HL-60/S4 treated with retinoic acid at 250 ng/mL for 4 days and 3 days (cell line): ENCODE data around the gene MSLN.

Experiments used
- in situ Hi-C: fragments of 300-500 bp; cut with MboI; formaldehyde crosslinking; loops from 2 replicates; pipeline ENCODE4 v1.7.0; 2022; ENCODE audit warnings: low sequenced_read_pairs

Gene MSLN

DNA sequence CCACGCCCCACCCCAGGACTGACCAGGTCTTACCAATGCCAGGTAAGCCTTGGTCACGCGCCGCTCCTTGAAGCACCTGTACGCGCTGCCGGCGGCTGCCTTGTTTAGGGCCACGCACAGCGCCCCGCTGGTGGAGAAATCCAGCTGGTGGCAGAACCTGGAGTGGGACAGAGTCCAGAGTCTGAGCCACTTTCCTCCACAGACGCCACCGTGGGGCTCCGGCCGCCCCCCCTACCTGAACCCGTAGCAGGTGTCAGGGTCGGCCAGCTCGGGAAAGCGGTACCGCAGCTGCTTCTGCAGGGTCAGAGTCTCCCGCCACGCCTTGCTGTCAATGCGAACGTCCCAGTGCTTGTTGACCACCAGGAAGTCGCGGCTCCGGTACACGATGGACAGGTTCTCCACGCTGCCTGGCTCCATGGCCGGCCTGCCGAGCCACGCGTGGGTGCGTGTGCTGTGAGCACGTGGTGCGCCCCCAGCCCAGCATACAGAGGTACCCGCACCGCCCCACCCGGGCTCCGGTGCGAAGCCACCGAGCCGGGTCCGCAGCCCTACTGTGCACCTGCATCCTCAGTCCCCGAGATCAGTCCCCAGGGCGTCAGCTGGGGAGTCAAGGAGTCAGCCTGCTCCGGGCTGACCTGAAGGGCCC, 26.9 kb downstream of the MSLN start:
- in situ Hi-C loops: no loop called here

DNA sequence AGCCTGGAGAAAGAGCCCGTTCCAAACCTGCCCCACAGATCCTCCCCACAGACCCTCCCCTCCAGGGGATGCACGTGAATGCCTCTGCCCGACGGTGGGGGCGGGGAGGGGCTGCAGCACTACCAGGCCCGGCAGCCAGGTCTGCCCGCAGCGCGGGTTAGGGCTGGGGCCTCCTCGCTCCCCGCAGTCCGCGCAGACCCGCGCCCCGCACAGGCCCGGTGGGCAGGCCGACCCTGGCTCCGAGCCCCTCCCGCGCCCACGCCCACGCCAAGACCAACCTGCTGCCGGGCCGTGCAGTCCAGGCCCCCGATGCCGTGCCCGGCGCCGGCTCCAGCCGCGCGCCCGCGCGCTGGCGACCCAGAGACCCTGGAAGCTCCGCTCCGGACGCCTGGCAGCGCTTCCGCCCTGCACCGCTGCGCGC, 27.5 kb downstream of the MSLN start, which contains the start of gene RPUSD1:
RPUSD1 (minus strand) TSS at position 404 of the 421 bp plus-strand sequence. CDS start 644 bp downstream, outside the sequence.
- in situ Hi-C loops: no loop called here

DNA sequence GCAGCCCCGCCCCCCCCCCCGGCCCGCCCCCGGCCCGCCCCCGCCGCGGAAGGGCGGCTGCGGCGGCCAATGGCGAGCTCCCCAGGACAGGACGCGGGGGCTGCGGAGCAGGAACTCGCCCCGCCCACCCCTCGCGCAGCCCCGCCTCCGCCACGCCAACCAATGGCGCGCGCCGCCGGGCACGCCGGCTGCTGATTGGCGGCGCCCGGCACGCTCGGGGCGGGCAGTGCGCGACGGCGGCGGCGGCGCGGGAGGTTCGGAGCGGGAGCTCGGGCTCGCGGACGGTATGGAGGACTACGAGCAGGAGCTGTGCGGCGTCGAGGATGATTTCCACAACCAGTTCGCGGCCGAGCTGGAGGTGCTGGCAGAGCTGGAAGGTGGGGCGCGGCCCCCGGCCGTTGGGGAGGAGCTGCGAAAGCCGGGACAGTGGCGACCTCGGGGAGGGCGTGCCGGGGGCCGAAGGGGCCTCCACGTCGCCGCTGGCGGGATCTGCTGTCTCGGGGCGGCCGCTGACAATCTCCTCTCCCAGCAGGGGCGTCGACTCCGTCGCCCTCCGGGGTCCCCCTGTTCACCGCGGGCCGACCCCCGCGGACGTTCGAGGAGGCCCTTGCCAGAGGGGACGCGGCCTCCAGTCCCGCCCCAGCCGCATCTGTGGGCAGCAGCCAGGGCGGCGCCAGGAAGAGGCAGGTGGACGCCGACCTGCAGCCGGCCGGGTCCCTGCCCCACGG, 28.0 kb downstream of the MSLN start, which contains the start of gene CHTF18:
CHTF18 (plus strand) TSS at position 222 of the 728 bp plus-strand sequence; CDS start at position 287, 65 bp downstream.
- in situ Hi-C loops: no loop called here

DNA sequence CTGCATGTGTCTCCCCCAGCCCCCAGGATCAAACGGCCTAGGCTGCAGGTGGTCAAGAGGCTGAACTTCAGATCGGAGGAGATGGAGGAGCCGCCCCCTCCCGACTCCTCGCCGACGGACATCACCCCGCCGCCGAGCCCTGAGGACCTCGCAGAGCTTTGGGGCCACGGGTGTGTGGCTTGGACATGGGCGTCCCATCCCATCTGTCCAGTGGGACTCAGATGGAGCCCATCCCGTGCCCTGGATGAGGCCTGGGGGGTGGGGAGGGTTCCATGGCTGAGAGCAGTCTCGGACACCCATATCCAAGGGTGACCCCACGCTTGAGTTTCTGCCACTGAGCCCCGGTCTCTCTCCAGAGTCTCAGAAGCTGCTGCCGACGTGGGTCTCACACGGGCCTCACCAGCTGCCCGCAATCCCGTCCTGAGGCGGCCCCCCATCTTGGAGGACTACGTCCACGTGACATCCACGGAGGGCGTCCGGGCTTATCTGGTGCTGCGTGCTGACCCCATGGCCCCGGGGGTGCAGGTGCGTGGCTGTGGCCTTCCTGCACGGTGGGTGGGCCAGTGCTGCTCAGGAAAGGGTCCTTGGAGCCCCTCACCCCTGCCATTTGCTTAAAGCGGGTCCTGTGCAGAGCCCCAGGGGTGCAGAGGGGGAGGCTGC, 28.8 kb downstream of the MSLN start:
- in situ Hi-C loops: no loop called here

DNA sequence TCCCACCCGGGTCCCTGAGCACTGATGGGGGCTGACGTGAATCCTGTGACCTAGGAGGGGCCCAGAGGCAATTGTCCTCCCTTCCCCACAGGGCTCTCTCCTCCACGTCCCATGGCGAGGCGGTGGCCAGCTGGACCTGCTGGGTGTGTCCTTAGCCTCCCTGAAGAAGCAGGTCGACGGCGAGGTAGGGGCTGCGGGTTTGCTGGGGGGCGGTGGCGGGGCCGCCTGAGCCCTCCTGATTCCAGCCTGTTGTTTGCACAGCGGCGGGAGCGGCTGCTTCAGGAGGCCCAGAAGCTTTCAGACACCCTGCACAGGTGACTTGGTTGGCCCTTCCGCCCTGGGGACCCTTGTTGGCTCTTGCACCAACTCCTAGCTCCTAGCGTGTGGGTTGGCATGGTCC, 29.6 kb downstream of the MSLN start:
- in situ Hi-C loops: no loop called here

DNA sequence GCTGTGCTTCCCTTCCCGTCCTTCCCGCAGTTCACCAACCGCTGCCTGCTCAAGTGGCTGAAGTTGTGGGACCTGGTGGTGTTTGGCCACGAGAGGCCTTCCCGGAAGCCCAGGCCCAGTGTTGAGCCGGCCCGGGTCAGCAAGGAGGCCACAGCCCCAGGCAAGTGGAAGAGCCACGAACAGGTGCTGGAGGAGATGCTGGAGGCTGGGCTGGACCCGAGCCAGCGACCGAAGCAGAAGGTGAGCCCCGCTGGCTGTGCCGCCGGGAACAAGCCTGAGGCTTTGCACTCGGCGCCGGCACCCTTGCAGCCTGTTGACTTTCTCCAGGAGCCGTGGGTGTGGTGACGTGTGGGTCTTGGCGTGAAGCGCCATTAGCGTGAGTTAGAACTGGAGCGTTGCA, 30.6 kb downstream of the MSLN start:
- in situ Hi-C loops: no loop called here

DNA sequence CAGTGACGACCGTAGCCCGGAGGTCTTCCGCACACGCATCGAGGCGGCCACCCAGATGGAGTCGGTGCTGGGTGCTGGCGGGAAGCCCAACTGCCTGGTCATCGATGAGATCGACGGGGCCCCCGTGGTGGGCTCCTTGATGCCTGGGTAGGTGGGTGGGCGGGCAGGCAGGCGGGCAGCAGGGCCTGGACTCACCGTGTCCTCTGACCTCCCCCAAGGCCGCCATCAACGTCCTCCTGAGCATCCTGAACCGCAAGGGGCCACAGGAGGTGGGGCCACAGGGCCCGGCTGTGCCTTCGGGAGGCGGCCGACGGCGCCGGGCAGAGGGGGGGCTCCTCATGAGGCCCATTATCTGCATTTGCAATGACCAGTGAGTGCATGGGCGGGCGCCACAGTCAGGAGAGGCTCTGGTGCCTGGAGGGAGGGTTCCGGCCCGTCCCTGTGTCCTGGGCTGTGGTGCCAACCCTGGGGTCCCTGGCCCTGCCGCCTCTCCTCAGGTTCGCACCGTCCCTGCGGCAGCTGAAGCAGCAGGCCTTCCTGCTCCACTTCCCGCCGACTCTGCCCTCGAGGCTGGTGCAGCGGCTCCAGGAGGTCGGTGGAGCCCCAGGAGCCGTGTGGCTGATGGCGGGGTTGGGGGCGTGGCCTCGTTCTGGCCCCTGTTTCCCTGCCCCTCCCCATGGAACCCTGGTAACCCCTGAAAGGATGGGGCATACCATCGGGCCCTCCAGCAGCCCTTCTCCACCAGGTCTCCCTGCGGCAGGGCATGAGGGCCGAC, 31.9 kb downstream of the MSLN start:
- in situ Hi-C loops: no loop called here

DNA sequence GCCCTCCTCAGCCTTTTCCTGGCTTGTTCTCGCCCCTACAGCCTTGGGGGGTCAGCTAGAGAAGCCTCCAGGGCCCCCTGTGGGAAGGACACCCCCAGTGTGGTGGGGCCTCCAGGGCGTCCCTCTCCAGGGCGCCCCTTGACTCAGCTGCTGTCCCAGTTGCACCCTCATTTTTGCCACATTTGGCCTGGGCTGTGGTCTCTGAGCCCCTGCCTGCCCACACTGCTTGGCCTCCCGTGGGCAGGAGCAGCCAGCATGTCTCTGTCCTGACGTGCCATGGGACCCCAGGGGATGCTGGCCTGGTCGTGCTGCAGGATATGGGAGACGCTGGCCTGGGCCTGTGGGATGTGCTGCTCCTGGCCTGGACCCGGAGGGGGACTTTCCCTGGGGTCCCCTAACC, 32.9 kb downstream of the MSLN start:
- in situ Hi-C loops: no loop called here

DNA sequence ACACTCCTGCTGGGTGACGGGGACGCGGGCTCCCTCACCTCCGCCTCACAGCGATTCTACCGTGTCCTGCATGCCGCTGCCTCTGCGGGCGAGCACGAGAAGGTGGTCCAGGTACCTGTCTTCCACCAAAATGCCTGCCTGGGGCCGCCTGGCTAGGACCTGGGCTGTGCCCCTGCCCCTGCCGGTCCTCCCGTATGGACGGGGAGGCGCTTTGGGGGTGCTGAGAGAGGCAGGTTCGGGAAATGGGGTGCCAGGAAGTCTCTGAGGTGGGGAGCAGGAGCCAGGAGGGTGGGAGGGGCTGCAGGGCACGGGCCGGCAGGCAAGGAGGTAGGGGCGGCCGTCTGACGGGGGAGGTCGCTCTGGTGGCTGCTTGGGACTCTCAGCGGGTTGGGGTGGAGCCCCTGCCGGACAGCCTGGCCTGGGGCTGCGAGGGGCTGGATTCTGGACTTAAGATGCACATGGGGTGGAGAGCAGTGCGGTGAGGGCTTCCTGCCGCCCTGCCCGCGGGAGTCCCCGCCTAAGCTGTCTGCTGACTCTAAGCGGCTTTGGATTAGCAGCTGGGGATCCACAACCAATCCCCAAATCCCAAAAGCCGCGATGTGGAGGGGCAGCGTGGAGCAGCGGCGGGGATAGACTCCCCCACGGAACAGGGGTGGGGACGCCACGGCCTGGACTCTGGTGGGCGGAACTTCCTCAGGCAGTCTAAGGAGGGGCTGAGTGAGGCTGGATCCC, 33.7 kb downstream of the MSLN start:
- in situ Hi-C loops: no loop called here

DNA sequence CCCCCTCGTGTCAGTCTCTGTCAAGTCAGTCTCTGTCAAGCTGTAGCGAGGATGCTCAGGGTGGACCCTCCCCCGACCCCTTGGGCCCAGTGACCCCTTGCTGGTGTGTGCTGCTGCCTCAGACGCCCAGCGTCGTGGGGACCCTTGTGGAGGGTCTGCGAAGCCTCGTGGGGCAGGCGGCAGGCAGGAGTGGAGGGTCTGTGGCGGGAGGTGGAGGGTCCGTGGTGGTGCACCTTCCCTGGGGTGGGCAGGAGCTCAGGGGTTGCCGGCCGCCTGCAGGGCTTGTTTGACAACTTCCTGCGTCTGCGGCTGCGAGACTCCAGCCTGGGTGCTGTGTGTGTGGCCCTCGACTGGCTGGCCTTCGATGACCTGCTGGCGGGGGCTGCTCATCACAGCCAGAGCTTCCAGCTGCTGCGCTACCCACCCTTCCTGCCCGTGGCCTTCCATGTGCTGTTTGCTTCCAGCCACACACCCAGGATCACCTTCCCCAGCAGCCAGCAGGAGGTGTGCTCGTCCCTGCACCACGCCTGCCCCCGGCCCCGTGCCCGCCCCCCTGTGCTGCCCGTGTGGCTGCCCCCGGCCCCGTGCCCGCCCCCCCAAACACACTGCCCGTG, 34.4 kb downstream of the MSLN start:
- in situ Hi-C loops: no loop called here

DNA sequence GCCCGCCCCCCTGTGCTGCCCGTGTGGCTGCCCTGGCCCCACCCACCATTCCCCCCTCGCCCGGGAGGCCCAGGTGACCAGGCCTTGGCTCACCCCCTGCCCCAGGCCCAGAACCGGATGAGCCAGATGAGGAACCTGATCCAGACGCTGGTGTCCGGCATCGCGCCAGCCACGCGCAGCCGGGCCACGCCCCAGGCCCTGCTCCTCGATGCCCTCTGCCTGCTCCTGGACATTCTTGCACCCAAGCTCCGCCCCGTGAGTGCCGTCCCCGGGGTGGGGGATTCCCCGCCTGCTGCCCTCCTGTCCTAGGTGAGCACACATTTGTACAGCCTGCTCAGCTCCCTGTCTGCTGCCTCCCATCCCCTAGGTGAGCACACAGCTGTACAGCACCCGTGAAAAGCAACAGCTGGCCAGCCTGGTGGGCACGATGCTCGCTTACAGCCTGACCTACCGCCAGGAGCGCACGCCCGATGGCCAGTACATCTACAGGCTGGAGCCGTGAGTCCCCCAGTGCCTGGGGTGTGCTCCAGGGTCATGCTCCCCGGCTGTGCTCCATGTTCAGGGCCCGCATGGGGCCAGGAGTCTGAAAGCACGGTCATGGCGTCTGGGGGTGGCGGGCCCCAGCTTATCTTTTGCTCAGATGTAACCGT, 35.2 kb downstream of the MSLN start:
- in situ Hi-C loops: no loop called here

DNA sequence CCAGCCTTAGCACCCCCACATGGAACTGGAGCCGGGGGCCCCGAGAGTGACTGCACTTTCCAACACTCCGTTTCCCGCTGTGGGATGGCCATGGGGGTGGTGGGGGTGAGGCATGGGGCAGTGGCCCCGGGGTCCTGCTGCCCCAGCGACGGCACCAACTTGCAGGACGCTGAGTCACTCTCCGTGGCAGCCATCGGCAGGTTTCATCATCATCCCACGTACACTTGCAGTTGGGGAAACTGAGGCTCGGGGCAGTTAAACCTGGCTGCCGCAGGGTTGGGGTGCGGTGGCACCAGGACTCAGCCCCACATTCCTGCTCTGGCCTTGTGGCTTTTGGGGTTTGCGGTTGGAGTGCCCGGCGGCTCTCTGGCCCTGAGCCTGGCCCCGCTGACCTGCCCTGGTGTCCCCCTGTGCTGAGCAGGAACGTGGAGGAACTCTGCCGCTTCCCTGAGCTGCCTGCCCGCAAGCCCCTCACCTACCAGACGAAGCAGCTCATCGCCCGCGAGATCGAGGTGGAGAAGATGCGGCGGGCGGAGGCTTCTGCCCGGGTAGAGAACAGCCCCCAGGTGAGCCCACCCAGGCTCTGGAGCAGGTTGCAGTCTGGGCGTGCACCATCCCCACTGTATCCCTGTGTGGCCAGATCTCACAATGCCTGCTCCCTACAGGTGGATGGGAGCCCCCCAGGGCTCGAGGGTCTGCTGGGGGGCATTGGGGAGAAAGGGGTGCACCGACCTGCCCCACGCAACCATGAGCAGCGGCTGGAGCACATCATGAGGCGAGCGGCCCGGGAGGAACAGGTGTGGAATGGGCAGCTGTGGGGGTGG, 36.0 kb downstream of the MSLN start:
- in situ Hi-C loops: no loop called here

DNA sequence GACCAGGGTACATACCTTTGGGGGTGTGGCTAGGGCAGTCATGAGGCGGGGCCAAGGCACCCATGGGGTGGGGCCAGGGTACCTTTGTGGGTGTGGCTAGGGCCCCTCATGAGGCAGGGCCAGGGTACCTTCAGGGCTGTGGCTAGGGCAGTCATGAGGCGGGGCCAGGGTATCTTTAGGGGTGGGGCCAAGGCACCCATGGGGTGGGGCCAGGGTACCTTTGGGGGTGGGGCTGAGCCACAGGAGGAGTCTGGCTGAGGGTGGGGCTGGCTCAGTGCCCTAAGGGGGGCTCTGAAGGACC, 36.5 kb downstream of the MSLN start:
- in situ Hi-C loops: no loop called here

DNA sequence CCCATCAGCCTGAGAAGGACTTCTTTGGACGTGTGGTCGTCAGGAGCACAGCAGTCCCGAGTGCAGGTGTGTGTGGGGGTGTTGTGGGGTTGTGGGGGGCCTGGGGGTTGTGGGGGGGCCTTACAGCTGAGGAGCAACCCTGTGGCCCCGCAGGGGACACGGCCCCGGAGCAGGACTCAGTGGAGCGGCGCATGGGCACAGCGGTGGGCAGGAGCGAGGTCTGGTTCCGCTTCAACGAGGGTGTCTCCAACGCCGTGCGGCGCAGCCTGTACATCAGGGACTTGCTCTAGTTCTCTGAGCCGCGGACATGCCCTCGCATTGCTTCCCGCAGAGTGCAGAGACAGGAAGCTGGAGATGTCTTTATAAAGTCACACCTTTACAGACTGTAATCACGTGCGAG, 37.2 kb downstream of the MSLN start:
- in situ Hi-C loops: no loop called here

DNA sequence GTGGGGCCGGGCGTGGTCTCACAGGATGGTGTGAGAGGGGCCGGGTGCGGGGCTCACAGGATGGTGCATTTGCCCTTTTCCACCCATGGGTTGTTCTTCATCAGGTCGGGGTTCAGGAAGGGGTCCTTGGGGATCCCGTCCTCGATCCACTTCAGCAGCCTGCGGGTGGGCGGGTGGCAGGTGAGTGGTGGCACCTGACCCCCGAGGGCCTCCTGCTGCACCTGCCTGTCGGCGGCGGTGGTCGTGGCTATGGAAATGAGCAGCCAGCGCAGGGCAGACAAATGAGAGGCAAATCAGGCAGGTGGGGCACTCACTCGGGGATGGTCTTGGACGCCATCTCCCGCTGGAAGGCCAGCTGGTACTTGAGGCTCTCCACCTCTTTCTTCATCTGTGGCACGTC, 38.1 kb downstream of the MSLN start:
- in situ Hi-C loops: no loop called here

DNA sequence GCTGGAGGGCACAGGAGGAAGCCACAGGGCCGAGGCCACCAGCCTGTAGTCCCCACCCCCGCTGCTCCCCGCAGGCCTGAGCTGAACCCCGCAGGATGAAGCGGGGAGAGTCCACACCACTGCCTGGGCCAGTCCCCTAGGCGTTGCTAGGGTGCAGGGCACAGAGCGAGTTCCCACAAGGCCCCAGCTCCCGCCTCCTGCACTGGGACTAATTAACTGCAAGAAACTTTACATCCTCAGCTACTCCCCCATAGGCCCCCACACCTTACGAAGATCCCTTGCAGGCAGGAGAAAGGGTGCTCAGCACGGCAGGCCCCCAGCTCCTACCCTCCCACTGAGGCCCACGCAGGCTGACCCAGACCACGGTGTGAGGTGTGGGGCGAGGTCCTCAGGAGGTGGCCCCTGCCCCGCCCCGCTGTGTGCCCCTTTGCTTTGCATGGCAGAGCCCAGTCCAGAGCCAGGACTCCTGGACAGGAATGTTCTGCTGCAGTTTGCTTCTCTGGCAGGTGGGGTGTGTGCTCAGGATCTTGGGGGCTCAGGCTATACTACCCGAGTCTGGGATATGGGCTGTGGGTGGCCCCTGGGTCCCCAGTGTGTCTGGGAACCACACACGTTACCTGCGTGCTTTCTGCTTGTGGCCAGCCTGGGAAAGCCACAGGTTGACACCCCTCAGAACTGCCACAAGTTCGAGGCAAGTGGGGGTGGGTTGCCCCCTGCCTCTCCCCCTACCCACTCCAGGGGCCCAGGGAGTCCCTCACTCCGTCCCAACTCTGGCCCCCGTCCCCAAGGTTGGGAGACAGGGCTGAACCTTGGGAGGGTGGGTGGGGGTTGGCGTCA, 38.8 kb downstream of the MSLN start:
- in situ Hi-C loops: no loop called here

DNA sequence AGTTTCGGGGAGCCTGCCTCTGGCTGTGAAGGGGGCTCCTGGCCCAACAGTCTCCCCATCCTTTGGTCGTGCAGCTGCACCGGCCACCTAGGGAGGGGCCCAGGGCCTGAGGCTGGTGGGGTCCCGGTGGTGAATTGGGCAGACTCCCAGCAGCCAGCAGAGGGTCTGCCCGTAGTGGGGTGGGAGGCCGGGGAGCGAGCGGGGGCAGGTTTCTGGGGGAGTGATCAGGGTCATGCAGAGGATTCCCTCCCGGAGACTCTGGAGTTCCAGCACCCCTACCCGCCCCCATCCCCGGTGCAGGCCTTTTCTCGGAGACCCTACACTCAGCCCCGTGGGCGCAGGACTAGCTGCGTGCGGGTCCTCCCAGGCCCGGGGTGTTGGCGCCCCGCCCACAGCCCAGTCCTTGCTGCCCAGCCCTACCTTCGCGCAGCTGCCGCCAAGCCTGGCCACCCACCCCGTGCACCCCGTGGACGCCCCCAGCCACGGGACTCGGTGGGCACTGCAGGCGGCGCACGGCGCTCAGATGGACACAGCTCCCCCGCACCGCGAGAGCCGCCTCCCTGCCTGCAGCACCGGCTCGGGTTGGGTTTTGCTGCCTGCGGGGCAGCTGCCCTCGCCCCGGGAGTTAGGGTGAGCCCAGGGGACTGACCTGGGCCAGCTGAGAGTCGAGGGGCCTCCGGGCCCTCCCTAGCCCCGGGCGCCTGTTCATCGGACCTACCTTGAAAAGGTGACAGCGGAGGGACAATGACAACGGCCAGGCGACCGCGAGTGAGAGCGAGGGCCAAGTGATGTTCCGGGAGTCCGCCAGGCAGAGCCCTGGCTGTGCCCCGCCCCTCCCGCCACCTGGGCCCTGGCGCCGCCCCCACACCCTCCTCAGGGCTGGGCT, 39.7 kb downstream of the MSLN start, which contains the start of gene GNG13:
GNG13 (minus strand) TSS at position 787 of the 886 bp plus-strand sequence. CDS start 1,657 bp downstream, outside the sequence.
- in situ Hi-C loops: no loop called here
